Dedifferentiated amniotic fluid mesenchymal stem cell (primary cell): ENCODE results near the gene TP53I3.
A peak's percentile ranks its signal among the peaks of the same experiment; 100 is the strongest.
"Not testable (repeated sequence)": the region's sequence is repeated elsewhere in the genome, so short reads cannot be mapped to it uniquely, and the experiment has no call there.

Experiments used
- DNase-seq: peaks from one replicate; pipeline ENCODE4 v3.0.0-alpha.2; 2016; ENCODE audit errors: extremely low spot score

Gene TP53I3

GRCh38 chr2:24084386-24085199 is at the start of gene TP53I3:
Gene TP53I3 (minus strand): TSS chr2:24084834. CDS start chr2:24084326, 508 bp downstream.
- DNase-seq, result peak; percentile 80

- no peak for DNase-seq
These were observed 47.9 kb upstream of the TP53I3 start for GRCh38 chr2:24132543-24132942.

GRCh38 chr2:24125956-24126355 is 41.3 kb upstream of the TP53I3 start:
- no peak for DNase-seq

GRCh38 chr2:24123922-24124580 is 39.4 kb upstream of the TP53I3 start:
- peak; percentile 20 for DNase-seq

- peak; percentile 68 for DNase-seq
These were observed 38.7 kb upstream of the TP53I3 start, which contains the start of the genes FAM228B and PFN4 for GRCh38 chr2:24123195-24123921. Gene FAM228B (plus strand): TSS chr2:24123469. CDS start chr2:24124362, 893 bp downstream. Gene PFN4 (minus strand): TSS chr2:24123334. CDS start chr2:24122535, 799 bp downstream.

- peak; percentile 23 for DNase-seq
These were observed 37.9 kb upstream of the TP53I3 start for GRCh38 chr2:24122366-24123194.

GRCh38 chr2:24121469-24121868 is 36.8 kb upstream of the TP53I3 start:
- DNase-seq, result no peak

GRCh38 chr2:24121066-24121465 is 36.4 kb upstream of the TP53I3 start:
- DNase-seq, result no peak

- no peak for DNase-seq
These were observed 33.3 kb upstream of the TP53I3 start for GRCh38 chr2:24117902-24118301.

- DNase-seq, result no peak
These were observed 30.4 kb upstream of the TP53I3 start for GRCh38 chr2:24115057-24115456.

GRCh38 chr2:24111407-24111901 is 26.8 kb upstream of the TP53I3 start:
- no peak for DNase-seq

- no peak for DNase-seq
These were observed 26.1 kb upstream of the TP53I3 start for GRCh38 chr2:24110660-24111303.

GRCh38 chr2:24109431-24109830 is 24.8 kb upstream of the TP53I3 start:
- DNase-seq, result not testable (repeated sequence)

- DNase-seq, result no peak
These were observed 22.7 kb upstream of the TP53I3 start for GRCh38 chr2:24107336-24107735.

- DNase-seq, result no peak
These were observed 22.2 kb upstream of the TP53I3 start for GRCh38 chr2:24106786-24107185.

GRCh38 chr2:24105816-24106215 is 21.2 kb upstream of the TP53I3 start:
- DNase-seq, result no peak

- DNase-seq, result no peak
These were observed 20.3 kb upstream of the TP53I3 start for GRCh38 chr2:24104906-24105305.

- no peak for DNase-seq
These were observed 19.5 kb upstream of the TP53I3 start for GRCh38 chr2:24104110-24104650.

- DNase-seq, result no peak
These were observed 18.0 kb upstream of the TP53I3 start for GRCh38 chr2:24102677-24103076.

- DNase-seq, result no peak
These were observed 17.4 kb upstream of the TP53I3 start for GRCh38 chr2:24101992-24102391.
